ENCODE data around the gene SIRT2.
A peak's percentile ranks its signal among the peaks of the same experiment; 100 is the strongest.

The SIRT2 gene

DNA sequence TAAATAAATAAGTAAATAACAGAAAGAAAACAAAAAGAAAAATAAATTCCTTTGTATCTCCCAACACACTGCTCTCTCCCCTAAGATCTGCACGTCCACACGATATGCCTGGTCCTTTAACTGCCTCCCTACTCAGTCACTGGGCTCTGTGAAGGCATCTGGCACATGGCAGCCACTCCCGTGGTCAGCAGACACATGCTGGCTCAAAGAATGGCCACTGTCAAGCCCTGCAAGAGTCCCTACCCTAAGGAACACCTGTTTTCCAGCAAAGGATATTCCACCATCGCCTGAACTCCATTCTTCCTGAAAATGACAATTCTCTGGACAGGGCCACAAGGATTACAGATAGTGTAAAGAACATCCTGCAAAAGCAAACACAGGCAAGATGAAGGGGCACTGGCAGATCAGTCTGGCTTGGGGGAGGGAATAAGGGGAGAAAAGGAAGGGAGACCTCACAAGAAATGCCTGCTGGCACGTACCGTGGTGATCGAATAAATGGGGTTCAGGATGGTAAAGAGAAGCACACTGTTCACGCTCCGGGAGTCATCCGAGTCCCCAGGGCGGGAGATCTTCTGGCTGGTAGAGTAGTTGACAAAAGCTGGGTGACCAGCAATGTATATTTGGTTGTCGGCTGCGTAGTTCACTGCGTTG lies 53.9 kb downstream of the SIRT2 start:
- no peak overlapping the region for H3K4me3 ChIP-seq (ENCODE audit: low read length in 2 of 2)
- H3K9ac ChIP-seq (ENCODE audit: low read depth in 1 of 2, low read length in 2 of 2): no peak overlapping the region
- H3K27me3 ChIP-seq (ENCODE audit: control insufficient read depth in 2 of 2, insufficient read depth in 2 of 2, low read length in 2 of 2): no peaks in the 10 kb centered on the region
- H3K27ac ChIP-seq (ENCODE audit: low read depth in 2 of 2, low read length in 2 of 2): no peak overlapping the region
- H3K9me3 ChIP-seq (ENCODE audit: control insufficient read depth in 2 of 2, low read length in 2 of 2): no peaks in the 10 kb centered on the region
- peaks cover 66 to 75% of the 10 kb centered on the region in 2 donors for H3K36me3 ChIP-seq (ENCODE audit: control insufficient read depth in 2 of 2, insufficient read depth in 2 of 2, low read length in 2 of 2)
- H3K4me1 ChIP-seq (ENCODE audit: control insufficient read depth in 2 of 2, insufficient read depth in 2 of 2, low read length in 2 of 2): peaks cover 20 to 22% of the 10 kb centered on the region in 2 donors

DNA sequence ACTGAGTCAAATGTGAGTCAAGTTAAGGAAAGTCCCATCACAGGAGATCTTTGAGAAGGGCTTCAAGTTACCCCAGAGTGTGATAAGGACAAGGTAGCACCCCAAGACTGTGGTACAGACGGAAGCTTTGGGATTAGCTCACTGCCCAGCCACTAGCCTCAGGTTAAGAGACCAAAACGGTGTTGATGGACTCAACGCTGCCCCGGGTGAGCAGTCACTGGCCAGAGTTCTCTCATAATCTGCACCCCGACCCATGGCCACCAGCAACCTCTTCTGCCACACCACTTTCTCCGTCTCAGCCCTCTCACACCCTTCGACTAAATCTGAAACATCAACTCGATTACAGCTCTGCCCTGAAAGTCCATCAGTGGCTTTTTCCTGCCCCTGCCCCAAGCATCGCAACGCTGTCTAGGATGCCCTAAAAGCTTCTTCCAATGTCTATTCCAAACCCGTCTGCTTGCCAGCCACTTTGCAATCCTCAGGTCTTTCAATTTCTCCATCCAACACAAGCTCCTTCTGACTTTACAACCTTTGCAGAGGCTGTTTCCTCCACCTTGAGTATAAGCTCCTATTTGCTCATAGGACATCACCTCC lies 55.2 kb downstream of the SIRT2 start:
- Histone ChIP-seq H3K27me3 (ENCODE audit: control insufficient read depth in 2 of 2, insufficient read depth in 2 of 2, low read length in 2 of 2) (no peaks in the 10 kb centered on the region), H3K36me3 (ENCODE audit: control insufficient read depth in 2 of 2, insufficient read depth in 2 of 2, low read length in 2 of 2) (peaks cover 78 to 86% of the 10 kb centered on the region in 2 donors), H3K4me3 (ENCODE audit: low read length in 2 of 2) (no peak overlapping the region), H3K4me1 (ENCODE audit: control insufficient read depth in 2 of 2, insufficient read depth in 2 of 2, low read length in 2 of 2) (peaks cover 20 to 22% of the 10 kb centered on the region in 2 donors), H3K9ac (ENCODE audit: low read depth in 1 of 2, low read length in 2 of 2) (no peak overlapping the region), H3K9me3 (ENCODE audit: control insufficient read depth in 2 of 2, low read length in 2 of 2) (no peaks in the 10 kb centered on the region), H3K27ac (ENCODE audit: low read depth in 2 of 2, low read length in 2 of 2) (no peak overlapping the region)

DNA sequence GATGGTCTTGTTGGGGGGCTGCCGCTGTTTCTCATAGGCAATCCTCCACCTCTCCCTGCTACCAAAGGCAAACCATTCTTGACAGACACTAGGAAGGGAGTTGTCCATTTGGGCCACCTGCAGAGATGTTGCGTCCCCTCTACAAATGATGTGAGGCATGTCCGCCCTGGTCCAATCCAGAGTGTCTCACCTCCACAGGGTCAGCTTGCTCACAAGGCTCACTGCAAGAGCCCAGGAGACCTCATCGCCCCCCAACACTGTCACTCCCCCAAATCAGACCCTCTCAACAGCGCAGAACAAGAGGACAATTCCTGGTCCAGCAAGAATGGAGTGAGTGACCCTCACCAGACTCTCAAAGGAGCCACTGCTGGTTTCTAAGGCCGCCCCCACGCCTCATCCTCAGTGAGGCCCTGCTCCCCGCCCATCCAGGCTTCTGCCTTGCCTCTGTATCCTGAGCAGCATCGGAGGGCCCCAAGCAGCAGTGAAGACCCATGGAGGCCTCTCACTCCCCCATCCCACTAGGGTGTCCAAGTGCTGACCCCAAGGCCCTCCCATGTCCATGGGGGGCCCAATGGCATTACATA lies 56.2 kb downstream of the SIRT2 start:
- Histone ChIP-seq H3K4me3 (ENCODE audit: low read length in 2 of 2) (no peak overlapping the region), H3K9ac (ENCODE audit: low read depth in 1 of 2, low read length in 2 of 2) (no peak overlapping the region), H3K27ac (ENCODE audit: low read depth in 2 of 2, low read length in 2 of 2) (peak overlapping the region; percentile 17 to 25), H3K36me3 (ENCODE audit: control insufficient read depth in 2 of 2, insufficient read depth in 2 of 2, low read length in 2 of 2) (peaks cover 87 to 94% of the 10 kb centered on the region in 2 donors), H3K4me1 (ENCODE audit: control insufficient read depth in 2 of 2, insufficient read depth in 2 of 2, low read length in 2 of 2) (peaks cover 12 to 13% of the 10 kb centered on the region in 2 donors), H3K27me3 (ENCODE audit: control insufficient read depth in 2 of 2, insufficient read depth in 2 of 2, low read length in 2 of 2) (no peaks in the 10 kb centered on the region), H3K9me3 (ENCODE audit: control insufficient read depth in 2 of 2, low read length in 2 of 2) (no peaks in the 10 kb centered on the region)

DNA sequence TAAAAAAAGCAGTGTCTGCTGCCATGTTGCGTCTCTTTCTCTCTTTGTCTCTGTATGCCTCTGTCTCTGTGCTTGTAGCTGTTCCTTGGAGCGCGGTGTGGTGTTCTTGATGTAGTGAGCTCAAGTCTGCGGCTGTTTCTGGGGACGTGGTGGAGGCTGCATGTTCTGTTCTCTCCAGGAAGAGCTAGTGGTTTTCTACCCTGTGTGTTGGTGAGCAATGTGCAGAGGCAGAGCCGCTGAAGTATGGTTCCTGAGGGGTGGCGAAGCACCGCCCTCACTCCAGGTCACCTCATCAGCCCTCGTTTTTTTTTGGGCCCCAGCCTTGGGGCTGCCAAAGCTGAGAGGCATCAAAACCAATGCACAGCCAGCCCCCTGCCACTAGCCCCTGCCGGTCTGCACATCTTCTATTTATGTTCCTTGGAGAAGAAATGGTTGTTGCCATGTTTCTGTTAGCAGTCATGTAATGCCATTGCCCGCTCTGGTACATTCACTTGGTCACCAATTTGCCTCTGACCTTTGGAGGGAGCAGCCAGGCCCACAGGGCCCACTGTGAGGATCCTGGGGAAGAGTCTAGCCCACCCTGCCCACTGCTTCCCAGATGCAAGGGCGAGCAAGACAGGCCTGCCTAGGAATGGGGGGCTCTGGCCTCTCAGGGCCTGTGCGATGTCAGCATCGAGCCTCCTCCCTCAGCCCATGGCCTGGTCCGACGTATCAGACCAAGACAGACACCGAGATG lies 56.8 kb downstream of the SIRT2 start:
- Histone ChIP-seq H3K27ac (ENCODE audit: low read depth in 2 of 2, low read length in 2 of 2) (peak overlapping the region; percentile 17 to 25), H3K27me3 (ENCODE audit: control insufficient read depth in 2 of 2, insufficient read depth in 2 of 2, low read length in 2 of 2) (no peaks in the 10 kb centered on the region), H3K4me3 (ENCODE audit: low read length in 2 of 2) (no peak overlapping the region), H3K9ac (ENCODE audit: low read depth in 1 of 2, low read length in 2 of 2) (no peak overlapping the region), H3K9me3 (ENCODE audit: control insufficient read depth in 2 of 2, low read length in 2 of 2) (no peaks in the 10 kb centered on the region), H3K36me3 (ENCODE audit: control insufficient read depth in 2 of 2, insufficient read depth in 2 of 2, low read length in 2 of 2) (peaks cover 93 to 97% of the 10 kb centered on the region in 2 donors), H3K4me1 (ENCODE audit: control insufficient read depth in 2 of 2, insufficient read depth in 2 of 2, low read length in 2 of 2) (peaks cover 10 to 12% of the 10 kb centered on the region in 2 donors)

GRCh38 chr19:38841787-38842438 lies 57.5 kb downstream of the SIRT2 start:
- H3K9ac ChIP-seq (ENCODE audit: low read depth in 1 of 2, low read length in 2 of 2): no peak overlapping the region
- peaks cover 4 to 6% of the 10 kb centered on the region in 2 donors for H3K4me1 ChIP-seq (ENCODE audit: control insufficient read depth in 2 of 2, insufficient read depth in 2 of 2, low read length in 2 of 2)
- H3K36me3 ChIP-seq (ENCODE audit: control insufficient read depth in 2 of 2, insufficient read depth in 2 of 2, low read length in 2 of 2): peaks cover 94 to 97% of the 10 kb centered on the region in 2 donors
- H3K27me3 ChIP-seq (ENCODE audit: control insufficient read depth in 2 of 2, insufficient read depth in 2 of 2, low read length in 2 of 2): no peaks in the 10 kb centered on the region
- H3K4me3 ChIP-seq (ENCODE audit: low read length in 2 of 2): no peak overlapping the region
- H3K27ac ChIP-seq (ENCODE audit: low read depth in 2 of 2, low read length in 2 of 2): peak overlapping the region; percentile 26 to 42
- H3K9me3 ChIP-seq (ENCODE audit: control insufficient read depth in 2 of 2, low read length in 2 of 2): no peaks in the 10 kb centered on the region

GRCh38 chr19:38841180-38841766 lies 58.1 kb downstream of the SIRT2 start:
- Histone ChIP-seq H3K9me3 (ENCODE audit: control insufficient read depth in 2 of 2, low read length in 2 of 2) (no peaks in the 10 kb centered on the region), H3K9ac (ENCODE audit: low read depth in 1 of 2, low read length in 2 of 2) (no peak overlapping the region), H3K4me1 (ENCODE audit: control insufficient read depth in 2 of 2, insufficient read depth in 2 of 2, low read length in 2 of 2) (peaks cover 4 to 6% of the 10 kb centered on the region in 2 donors), H3K4me3 (ENCODE audit: low read length in 2 of 2) (no peak overlapping the region), H3K27me3 (ENCODE audit: control insufficient read depth in 2 of 2, insufficient read depth in 2 of 2, low read length in 2 of 2) (no peaks in the 10 kb centered on the region), H3K27ac (ENCODE audit: low read depth in 2 of 2, low read length in 2 of 2) (peak overlapping the region in 1 of 2 donors; percentile 21), H3K36me3 (ENCODE audit: control insufficient read depth in 2 of 2, insufficient read depth in 2 of 2, low read length in 2 of 2) (peaks cover 95 to 96% of the 10 kb centered on the region in 2 donors)

GRCh38 chr19:38840583-38840968 lies 58.8 kb downstream of the SIRT2 start:
- Histone ChIP-seq H3K4me1 (ENCODE audit: control insufficient read depth in 2 of 2, insufficient read depth in 2 of 2, low read length in 2 of 2) (peaks cover 4 to 6% of the 10 kb centered on the region in 2 donors), H3K27ac (ENCODE audit: low read depth in 2 of 2, low read length in 2 of 2) (peak overlapping the region in 1 of 2 donors; percentile 21), H3K4me3 (ENCODE audit: low read length in 2 of 2) (no peak overlapping the region), H3K9ac (ENCODE audit: low read depth in 1 of 2, low read length in 2 of 2) (no peak overlapping the region), H3K9me3 (ENCODE audit: control insufficient read depth in 2 of 2, low read length in 2 of 2) (no peaks in the 10 kb centered on the region), H3K36me3 (ENCODE audit: control insufficient read depth in 2 of 2, insufficient read depth in 2 of 2, low read length in 2 of 2) (peaks cover 94% of the 10 kb centered on the region in 2 donors), H3K27me3 (ENCODE audit: control insufficient read depth in 2 of 2, insufficient read depth in 2 of 2, low read length in 2 of 2) (no peaks in the 10 kb centered on the region)

DNA sequence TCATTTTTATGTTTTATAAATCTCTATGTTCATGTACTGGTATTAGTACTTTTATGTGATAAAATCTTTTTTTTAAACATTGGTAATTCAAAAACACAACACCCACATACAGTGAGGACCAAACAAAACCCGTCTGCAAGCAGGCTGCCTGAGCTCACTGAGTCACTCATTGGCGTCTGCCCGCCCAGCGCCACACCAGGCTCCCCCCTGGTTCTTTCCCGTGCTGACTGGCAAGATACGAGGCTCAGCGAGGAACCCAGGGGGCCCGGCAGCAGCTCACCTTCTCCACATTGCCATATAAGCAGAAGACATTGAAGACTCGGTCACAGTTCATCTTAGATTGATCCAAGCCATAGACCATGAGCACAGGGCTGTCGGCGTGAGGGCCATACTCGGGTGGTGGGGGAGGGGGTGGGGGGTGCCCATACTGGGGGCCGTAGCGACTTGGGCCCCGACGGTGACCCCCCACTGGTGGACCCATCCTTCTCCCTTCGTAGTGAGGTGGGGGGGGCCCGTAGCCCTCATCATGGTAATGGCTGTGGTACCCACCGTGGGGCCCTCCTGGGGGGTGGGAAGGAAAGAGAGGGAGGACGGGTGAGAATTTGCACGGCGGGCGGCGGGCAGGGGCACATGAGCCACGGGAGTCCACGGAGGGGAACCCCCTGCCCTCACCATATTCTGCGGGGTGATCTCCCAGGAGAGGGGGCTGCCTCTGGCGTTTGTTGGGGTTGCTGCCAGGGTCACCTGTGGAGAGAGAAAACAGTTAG lies 59.4 kb downstream of the SIRT2 start:
- H3K9ac ChIP-seq (ENCODE audit: low read depth in 1 of 2, low read length in 2 of 2): no peak overlapping the region
- peaks cover 91 to 93% of the 10 kb centered on the region in 2 donors for H3K36me3 ChIP-seq (ENCODE audit: control insufficient read depth in 2 of 2, insufficient read depth in 2 of 2, low read length in 2 of 2)
- H3K4me1 ChIP-seq (ENCODE audit: control insufficient read depth in 2 of 2, insufficient read depth in 2 of 2, low read length in 2 of 2): peaks cover 4 to 6% of the 10 kb centered on the region in 2 donors
- no peaks in the 10 kb centered on the region for H3K27me3 ChIP-seq (ENCODE audit: control insufficient read depth in 2 of 2, insufficient read depth in 2 of 2, low read length in 2 of 2)
- no peak overlapping the region for H3K4me3 ChIP-seq (ENCODE audit: low read length in 2 of 2)
- no peaks in the 10 kb centered on the region for H3K9me3 ChIP-seq (ENCODE audit: control insufficient read depth in 2 of 2, low read length in 2 of 2)
- H3K27ac ChIP-seq (ENCODE audit: low read depth in 2 of 2, low read length in 2 of 2): no peak overlapping the region
